Mesothelial cell of epicardium (in vitro differentiated cells): ENCODE results near the gene AQP6. TPM values are rescaled to one million over a fixed set of nuclear protein-coding genes. Genes with fewer than 3 reads are reported as not detected.
A peak's percentile ranks its signal among the peaks of the same experiment; 100 is the strongest.

Experiments used
- DNase-seq, 2 experiments: peaks; one replicate each; pipeline ENCODE4 v3.0.0; 2021; ENCODE audit warnings: low spot score in 2 of 2; ENCODE audit not compliant: unreplicated experiment in 2 of 2
- H3K27ac Mint-ChIP-seq: 2 replicates; pipeline ENCODE4 v1.8.0; 2021; ENCODE audit warnings: mixed read lengths
- H3K27me3 Mint-ChIP-seq: 2 replicates; pipeline ENCODE4 v1.8.0; 2021; ENCODE audit warnings: low read depth, mixed read lengths
- H3K36me3 Mint-ChIP-seq: 2 replicates; pipeline ENCODE4 v1.8.0; 2021; ENCODE audit warnings: mixed read lengths
- H3K4me1 Mint-ChIP-seq: 2 replicates; pipeline ENCODE4 v1.8.0; 2021; ENCODE audit warnings: mixed read lengths
- H3K4me3 Mint-ChIP-seq: 2 replicates; pipeline ENCODE4 v1.8.0; 2021; ENCODE audit warnings: mild to moderate bottlenecking, moderate library complexity, mixed read lengths
- H3K9me3 Mint-ChIP-seq: 2 replicates; pipeline ENCODE4 v1.8.0; 2021; ENCODE audit warnings: mixed read lengths
- total RNA-seq: library from RNA; stranded (reverse); gene quantifications from 3 replicates; pipeline ENCODE4 v1.2.1, GENCODE V29; 2021
- TF ChIP-seq, protein P1 (sequence below): fragments of 200-600 bp; sonication (generic); IDR thresholded peaks from one replicate; pipeline ENCODE4 v1.5.0; 2021; ENCODE audit warnings: antibody characterized with exemption; ENCODE audit not compliant: unreplicated experiment

The AQP6 gene
- total RNA-seq, 1 donor from 2014 or later, result 0.16 TPM

DNA sequence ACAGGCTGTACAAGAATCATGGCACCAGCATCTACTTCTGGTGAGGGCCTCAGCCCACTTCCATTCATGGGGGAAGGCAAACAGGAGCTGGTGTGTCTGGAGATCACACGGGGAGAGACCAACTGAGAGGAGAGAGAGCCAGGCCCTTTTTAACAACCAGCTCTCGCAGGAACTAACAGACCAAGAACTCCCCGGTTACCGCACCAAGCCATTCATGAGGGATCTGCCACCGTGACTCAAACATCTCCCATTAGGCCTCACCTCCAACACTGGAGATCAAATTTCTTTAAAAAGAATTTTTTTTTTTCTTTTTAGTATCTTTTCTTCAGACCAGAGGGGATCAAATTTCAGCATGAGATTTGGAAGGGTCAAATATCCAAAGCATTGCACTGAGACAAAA lies 39.0 kb upstream of the AQP6 start:
- DNase-seq, result no peak
- TF ChIP-seq, protein P1, sequence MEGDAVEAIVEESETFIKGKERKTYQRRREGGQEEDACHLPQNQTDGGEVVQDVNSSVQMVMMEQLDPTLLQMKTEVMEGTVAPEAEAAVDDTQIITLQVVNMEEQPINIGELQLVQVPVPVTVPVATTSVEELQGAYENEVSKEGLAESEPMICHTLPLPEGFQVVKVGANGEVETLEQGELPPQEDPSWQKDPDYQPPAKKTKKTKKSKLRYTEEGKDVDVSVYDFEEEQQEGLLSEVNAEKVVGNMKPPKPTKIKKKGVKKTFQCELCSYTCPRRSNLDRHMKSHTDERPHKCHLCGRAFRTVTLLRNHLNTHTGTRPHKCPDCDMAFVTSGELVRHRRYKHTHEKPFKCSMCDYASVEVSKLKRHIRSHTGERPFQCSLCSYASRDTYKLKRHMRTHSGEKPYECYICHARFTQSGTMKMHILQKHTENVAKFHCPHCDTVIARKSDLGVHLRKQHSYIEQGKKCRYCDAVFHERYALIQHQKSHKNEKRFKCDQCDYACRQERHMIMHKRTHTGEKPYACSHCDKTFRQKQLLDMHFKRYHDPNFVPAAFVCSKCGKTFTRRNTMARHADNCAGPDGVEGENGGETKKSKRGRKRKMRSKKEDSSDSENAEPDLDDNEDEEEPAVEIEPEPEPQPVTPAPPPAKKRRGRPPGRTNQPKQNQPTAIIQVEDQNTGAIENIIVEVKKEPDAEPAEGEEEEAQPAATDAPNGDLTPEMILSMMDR, result no peak
- H3K4me3 Mint-ChIP-seq, result no peak overlapping the region
- peaks cover 8% of the 10 kb centered on the region for H3K9me3 Mint-ChIP-seq
- no peaks in the 10 kb centered on the region for H3K36me3 Mint-ChIP-seq
- H3K4me1 Mint-ChIP-seq, result peaks cover 3% of the 10 kb centered on the region
- H3K27ac Mint-ChIP-seq, result peak overlapping the region; percentile 59
- H3K27me3 Mint-ChIP-seq, result peaks cover 5% of the 10 kb centered on the region

DNA sequence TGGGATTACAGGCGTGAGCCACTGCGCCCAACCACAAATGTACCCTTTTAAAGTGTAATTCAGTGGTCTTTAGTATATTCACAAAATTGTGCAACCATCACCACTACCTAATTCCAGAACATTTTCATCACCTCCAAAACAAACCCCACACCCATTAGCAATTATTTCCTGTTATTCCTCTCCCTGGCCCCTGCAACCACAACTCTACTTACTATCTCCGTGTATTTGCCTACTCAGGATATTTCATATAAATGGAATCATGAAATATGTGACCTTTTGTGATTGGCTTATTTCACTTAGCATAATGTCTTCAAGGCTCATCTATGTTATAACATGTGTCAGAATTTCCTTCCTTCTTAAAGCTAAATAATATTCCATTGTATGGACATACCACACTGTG lies 38.2 kb upstream of the AQP6 start:
- peaks cover 3% of the 10 kb centered on the region for H3K4me1 Mint-ChIP-seq
- no peak overlapping the region for H3K27ac Mint-ChIP-seq
- TF ChIP-seq, protein P1, result no peak
- no peaks in the 10 kb centered on the region for H3K36me3 Mint-ChIP-seq
- DNase-seq, result no peak
- peaks cover 8% of the 10 kb centered on the region for H3K9me3 Mint-ChIP-seq
- peaks cover 2% of the 10 kb centered on the region for H3K27me3 Mint-ChIP-seq
- H3K4me3 Mint-ChIP-seq, result no peak overlapping the region

DNA sequence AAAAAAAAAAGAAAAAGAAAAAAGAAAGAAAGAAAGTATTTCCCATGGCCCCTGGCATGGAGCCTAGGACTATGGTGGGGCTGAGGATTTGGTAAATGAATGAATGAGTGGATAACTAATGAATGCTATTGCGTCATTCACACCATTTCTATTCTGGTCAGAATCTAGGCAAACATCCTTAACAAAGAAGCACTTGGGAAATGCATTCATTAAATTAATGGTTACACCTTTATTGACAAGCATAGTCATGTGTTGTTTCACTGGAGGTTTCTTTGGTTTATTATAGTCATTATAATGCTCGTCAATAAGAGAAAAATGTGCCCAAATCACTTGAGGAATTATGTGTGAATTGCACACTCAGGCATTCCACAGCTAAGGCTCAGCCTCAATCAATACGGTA lies 35.8 kb upstream of the AQP6 start:
- H3K27ac Mint-ChIP-seq, result no peak overlapping the region
- TF ChIP-seq, protein P1, result no peak
- no peak overlapping the region for H3K4me3 Mint-ChIP-seq
- H3K27me3 Mint-ChIP-seq, result no peaks in the 10 kb centered on the region
- H3K4me1 Mint-ChIP-seq, result peaks cover 3% of the 10 kb centered on the region
- peaks cover 8% of the 10 kb centered on the region for H3K9me3 Mint-ChIP-seq
- no peaks in the 10 kb centered on the region for H3K36me3 Mint-ChIP-seq
- no peak for DNase-seq

DNA sequence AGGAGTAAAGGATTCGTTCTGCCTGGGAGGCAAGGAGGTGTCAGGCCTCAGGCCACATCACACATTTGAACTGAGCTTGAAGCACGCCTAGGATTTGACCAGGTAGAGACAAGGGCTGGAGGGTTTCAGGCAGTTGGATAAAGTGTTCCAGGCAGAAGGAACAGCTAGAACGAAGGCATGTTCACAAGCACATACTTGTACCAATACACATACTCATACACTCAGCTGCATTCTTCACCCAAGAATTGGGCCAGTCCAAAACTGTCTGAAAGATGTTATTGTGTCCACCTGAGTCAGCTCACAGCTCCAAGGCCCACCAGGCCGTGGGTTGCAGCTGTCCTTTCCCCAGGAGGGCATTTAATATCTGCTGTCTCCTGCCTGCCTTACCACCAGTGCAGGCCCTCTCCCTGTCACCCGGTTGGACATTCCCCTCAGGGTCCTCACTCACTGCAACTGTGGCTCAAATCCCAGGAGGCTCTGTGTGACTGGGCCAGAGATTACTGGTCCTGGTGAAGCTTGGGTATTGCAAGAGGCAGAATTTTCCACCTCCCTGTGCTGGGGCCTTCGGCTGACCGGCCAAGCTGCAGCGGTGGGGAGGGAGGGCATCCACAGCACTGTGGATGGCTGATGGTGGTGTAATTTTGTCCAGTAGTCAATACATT lies 35.0 kb upstream of the AQP6 start:
- DNase-seq, result no peak
- Mint-ChIP-seq H3K27ac (no peak overlapping the region), H3K4me3 (no peak overlapping the region), H3K9me3 (peaks cover 8% of the 10 kb centered on the region), H3K36me3 (no peaks in the 10 kb centered on the region), H3K4me1 (peaks cover 3% of the 10 kb centered on the region), H3K27me3 (no peaks in the 10 kb centered on the region)
- TF ChIP-seq, protein P1, result no peak

DNA sequence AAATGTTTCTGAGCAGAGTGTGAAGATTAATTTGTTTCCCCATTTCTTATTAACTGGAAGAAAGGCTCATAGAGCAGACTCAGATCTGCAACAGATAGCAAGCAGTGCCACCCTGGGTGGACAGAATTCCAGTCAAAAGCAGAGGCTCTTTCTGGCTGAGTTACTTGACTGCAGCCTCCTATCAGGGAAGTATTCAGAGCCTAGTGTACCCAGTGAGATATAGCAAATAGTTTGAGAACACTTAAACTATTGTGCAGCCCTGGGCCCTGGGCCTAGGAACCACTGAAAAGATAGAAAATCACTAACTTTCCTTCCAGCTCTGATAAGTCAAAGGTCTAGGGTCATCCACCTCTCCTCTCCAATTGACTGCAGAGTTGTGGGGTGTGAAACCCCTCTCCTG lies 33.4 kb upstream of the AQP6 start:
- H3K9me3 Mint-ChIP-seq, result peaks cover 8% of the 10 kb centered on the region
- no peaks in the 10 kb centered on the region for H3K4me1 Mint-ChIP-seq
- TF ChIP-seq, protein P1, result no peak
- DNase-seq, result no peak
- H3K27ac Mint-ChIP-seq, result no peak overlapping the region
- H3K36me3 Mint-ChIP-seq, result no peaks in the 10 kb centered on the region
- no peak overlapping the region for H3K4me3 Mint-ChIP-seq
- peaks cover 4% of the 10 kb centered on the region for H3K27me3 Mint-ChIP-seq
